CD4-positive, alpha-beta T cell treated with Interferon alpha-2 for 1 hour (primary cell): Measurements from ENCODE around the gene SLC8A3.

Experiments used
- DNase-seq, 2 donors: peaks; one replicate each; pipeline ENCODE4 v3.0.0-alpha.2; 2020 to 2022

SLC8A3 gene

DNA sequence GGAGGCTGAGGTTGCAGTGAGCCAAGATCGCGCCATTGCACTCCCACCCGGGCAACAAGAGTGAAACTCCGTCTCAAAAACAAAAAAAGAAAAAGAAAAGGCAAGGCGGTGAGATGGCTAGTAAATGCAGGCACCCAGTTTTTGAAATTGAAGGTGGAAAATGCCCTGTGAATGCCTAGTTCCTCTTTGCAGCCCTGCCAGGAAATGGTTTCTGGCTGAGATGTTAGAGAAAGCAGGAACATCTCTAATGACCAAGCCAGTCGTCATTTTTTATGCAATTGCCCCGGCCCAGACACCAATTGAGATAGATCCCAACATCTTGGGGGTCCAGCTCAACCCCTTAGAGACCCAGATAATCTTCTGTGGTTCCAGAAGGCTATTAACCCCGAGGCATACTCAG, 17.0 kb downstream of the SLC8A3 start:
- DNase-seq: no peak

DNA sequence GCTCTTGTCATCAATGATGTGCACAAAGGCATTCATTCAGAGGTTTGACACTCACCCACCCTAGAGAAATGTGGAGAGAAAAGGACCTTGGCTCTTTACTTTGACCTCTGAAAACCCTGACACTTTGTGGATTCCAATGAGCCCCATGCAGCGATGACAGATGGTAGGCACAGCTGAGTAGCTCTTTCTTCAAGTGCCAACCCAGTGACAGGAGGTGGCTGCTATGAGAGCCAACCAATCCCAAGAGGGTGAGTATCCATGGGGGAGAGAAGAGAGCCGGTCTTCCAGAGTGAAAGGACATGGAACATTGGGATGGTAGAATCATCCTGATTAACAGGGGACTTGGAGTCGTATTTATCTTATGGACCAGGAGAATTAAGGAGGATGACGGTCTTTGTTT, 17.8 kb downstream of the SLC8A3 start:
- DNase-seq: no peak

DNA sequence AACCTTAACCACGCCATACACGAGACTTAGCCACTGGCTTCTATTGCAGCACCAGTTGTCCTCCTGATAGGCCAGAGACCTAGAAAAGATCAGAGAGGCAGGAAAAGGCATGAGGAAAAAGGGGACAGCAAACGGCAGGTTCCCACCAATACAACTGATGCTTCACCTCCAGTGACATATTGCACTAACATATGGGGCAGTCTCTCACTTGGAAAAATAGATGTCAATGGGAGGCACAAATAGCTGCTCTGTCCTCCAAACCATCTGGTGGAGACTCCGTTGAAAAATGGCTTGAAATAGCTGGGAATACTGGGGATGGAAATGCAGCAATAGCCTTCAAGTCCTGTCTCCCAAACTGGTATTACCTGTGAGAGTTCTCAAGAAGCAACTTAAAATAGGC, 20.3 kb downstream of the SLC8A3 start:
- no peak for DNase-seq

DNA sequence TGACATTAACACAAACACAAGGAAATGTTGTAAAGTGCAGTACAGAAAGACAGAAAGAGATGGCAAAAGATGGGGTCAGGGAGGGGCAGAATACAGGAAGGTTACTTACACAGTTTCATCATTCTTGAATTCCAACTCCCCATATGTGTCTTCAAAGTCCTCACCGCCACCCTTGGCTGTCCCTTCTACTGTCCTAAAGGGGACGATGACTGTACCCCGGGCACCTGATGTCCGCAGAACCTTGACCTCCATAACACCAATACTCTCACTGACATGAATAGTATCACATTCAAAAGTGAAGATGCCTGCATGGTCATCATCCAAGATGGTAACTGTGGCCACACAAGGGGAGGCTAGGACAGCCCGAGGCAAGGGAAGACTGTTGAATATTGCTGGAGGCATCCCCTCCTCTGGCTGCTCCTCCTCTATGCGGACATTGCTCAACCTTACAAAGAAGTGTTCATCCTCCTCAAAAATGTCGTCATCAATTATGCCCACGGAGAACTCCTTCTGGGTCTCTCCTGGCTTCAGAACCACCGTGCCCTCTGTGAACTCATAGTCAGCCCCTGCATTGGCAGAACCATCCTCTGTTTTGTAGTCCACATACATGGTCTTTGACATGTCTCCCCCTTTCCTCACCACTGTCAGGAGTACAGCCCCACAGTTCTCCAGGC, 22.1 kb downstream of the SLC8A3 start:
- no peak for DNase-seq

DNA sequence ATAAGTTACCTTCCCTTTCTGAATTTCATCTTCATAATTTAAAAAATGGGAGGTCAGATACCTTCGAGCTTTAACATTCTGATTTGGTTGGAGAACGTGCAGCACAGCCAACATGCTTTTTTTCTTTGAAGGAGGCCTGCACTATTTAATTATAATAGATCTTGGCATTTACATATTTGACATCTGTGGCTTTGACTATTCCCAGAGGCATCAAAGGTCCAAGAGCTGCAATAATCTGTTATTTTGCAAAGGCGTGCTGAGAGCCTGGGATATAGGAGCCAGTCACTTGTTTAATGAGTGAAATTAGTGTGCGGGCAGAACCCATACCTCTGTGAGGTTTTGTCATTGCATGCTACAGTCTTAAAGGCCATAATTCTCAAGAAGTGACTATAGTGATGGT, 26.4 kb downstream of the SLC8A3 start:
- no peak for DNase-seq

DNA sequence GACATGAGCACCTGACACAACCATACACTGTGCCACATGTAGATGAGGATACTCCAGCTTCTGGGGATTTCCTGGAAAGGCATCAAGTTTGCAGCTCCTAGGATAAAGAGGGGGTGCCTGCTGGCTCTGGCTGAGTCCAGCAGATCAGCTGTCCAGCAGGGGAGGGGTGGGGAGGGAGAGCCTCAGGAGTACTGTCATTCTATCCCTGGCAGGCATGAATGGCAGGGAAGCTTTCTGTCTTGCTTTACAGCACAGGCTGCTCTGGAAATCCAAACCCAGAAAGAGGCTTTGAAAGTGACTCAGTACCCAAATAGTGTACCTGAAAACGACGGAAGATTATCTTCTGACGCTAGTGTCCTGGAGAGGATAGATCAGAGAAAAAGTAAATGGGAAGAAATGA, 32.2 kb downstream of the SLC8A3 start:
- no peak for DNase-seq

DNA sequence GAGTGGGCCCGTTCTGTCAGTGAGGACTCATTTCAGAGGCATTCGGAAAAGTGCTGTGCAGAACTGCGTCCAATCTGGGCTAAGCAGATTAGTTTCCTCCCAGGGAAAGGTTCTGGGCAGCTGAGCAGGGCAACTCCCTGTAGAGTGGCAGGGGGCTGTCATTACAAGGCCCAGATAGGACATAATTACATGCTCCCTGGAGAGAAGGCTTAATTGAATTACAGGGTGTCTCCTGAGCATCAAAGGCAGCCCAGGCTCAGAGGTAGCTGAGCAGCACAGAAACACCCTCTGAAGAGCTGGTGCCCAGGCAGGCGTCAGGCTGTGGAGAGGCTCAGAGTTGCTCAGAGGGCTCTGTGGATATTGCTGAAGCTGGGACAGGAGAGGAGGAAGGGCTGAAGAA, 36.0 kb downstream of the SLC8A3 start:
- no peak for DNase-seq

DNA sequence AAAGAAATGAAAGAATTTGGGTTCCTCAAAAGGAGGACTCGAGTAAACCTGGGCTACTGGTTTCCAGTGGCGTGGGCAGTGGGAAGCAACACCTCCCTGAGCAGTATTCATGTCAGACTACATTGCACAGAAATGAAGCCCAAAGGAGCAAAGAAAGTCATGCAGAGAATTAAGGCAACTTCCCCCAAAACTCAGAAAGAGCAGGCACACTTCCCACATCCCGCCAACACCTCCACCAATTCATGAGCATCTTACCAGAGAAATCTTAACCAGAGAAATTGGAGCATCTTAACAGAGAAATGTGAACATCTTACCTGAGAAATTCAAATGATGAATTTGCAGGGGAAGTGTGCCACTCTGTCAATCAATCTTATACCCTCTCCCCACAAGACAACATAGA, 36.7 kb downstream of the SLC8A3 start:
- DNase-seq: no peak

DNA sequence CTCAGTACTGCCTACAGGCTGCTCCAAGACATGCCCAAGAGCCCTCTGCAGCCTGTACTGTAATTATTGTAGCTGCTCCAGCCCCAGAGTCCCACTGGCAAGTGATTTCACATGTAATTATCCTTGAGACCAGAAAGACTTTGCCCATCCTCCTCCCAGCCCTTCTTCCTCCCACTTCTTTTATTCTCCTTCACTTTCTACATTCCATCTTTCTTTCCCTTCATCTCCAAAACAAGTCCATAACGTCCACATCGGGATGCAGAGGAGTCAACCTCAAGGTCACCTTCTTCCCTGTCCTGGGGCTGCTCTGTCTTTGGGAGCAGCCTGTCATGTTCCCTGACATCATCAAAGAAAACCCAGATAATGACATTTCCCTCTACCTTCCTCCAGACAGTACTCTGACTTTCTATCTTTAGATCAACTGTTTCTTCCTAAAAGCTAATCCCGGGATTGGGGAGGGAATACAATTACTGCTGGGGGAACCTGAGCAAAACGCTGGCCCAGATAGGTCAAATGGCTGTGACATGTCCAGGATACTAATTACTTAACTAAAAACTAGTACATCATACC, 39.1 kb downstream of the SLC8A3 start:
- DNase-seq: no peak

DNA sequence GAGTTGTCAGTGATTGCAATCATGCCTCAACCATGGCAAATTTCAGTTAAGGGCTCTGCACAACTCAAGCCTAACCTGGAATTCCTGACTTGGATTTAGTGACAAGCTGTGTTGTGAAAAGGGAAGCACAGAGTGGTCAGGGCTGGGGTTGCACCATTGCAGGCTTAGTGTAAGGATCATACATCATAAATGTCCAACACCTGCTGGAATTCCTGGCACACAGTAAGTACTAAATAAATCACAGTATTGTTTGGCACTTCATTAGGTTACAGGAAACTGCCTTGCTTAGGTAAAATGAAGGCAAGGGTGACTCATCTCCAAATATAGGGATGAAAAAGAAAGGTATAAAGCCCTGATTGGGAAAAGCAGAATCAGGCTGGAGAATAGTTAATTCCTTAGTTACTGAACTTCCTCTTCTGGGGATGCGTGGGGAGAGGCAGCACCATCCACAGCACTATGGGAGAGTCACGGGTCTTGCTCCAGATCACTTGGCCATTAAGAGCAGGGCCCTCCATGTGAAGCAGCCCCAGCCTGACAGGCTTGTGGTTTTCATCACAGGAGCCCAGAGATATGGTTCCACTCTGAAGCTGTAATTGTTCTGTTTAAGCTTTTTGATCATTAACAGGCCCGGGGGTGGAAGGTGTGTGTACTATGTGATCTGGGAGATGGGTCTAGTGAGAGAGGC, 39.7 kb downstream of the SLC8A3 start:
- no peak for DNase-seq

DNA sequence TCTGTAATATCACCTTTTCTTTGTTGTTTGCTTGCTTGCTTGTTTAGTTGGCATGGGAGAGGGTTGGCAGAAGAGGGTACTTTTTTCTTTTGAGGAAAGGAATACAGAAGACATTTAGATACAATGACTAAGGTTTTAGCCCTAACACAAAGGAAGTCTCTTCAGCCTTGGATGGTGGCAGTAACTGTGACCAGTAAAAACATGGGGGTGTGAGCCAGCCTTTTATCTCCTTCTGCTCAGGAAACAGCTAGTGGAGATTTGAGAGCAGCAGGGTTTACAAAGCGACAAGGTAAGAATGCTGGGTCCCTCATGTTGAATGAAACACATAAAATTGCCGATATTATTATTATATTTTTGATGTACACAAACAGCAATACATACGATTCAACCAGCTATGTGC, 40.4 kb downstream of the SLC8A3 start:
- DNase-seq: no peak

DNA sequence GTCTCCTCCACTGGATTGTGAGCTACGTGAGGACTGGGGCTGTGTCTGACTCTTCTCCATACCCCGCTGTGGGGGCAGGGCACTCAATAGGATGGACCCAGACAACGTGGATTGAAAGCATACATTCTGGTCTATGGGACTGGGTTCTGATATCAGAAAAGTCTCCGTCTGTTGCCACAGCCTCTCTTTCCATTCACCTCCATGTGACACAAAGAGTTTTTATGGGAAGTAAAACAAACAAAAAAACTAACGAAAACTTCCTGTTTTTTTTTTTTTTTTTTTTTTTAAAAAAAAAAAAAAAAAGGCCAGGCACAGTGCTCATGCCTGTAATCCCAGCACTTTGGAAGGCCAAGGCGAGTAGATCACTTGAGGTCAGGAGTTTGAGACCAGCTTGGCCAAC, 44.7 kb downstream of the SLC8A3 start:
- DNase-seq: no peak

DNA sequence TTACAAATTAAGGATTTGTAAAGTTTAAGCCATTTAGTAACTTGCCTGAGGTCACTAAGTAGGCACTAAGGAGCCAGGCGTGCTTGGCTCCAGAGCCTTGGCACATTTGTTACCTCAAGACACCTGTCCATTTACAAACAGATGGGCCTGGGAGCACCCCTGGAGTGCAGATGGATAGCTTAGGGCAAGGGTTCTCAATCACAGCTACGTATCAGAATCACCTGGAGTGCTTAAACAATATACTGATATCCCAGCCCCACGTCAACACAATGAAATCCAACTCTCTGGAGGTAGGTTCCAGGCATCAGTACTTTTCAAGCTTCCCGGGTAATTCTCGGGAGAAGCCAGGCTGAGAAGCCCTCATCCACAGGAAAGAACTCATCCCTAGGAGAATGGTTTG, 45.4 kb downstream of the SLC8A3 start:
- DNase-seq: no peak

DNA sequence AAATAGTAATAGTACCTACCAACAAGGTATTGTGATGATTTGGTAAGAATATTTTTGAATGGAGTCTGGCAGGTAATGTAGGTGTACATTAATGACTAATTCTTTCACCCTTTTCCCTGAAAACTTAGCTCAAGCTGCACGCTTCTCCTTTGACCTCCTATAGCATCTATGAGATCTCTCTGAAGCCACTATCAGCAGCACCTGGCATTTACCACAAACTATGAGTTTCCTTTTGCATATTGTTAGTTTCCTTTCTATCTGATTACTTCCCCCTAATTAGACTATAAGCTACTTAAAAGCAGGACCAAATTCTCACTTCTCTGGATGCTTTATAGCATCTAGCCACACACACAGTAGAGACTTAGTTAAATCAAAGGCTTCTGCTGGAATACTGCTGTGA, 48.1 kb downstream of the SLC8A3 start:
- no peak for DNase-seq

DNA sequence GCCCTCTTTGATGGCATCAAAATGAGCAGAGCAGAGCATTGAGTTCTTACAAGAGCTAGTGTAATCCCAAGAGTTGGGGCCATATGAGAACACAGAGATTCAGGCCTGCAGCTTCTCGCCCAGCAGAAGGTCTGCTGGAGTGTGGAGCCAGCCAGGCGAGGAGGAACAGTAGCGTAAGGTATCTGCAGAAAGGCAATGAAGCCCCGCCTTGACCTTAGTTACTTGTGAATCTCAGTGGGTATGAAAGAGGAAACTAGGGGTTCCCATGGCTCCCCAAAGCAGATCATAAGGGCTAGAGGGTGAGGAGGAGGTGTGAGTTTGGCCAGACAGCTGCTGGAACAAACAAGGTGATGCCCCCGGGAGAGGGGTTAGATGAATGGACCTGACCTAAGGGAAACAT, 49.4 kb downstream of the SLC8A3 start:
- DNase-seq: no peak

DNA sequence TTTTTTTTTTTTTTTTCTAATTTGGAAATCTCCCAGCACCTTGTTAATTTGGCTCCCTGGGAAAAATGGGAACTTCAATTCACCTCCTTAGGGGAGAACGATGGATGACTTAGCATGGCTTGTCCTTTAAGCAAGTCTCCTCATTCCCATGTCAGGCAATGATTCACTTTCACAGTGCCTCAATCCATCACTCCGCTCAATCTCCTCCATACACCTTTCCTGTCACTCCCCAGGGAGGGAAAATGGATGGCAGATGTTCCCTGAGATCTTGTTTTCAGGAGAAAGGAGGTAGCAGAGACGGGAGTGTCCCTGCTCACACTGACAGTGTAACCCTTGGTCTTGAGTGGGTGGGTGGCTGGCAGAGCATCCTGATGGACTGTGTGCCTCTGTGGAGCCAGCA, 51.0 kb downstream of the SLC8A3 start:
- DNase-seq: no peak

DNA sequence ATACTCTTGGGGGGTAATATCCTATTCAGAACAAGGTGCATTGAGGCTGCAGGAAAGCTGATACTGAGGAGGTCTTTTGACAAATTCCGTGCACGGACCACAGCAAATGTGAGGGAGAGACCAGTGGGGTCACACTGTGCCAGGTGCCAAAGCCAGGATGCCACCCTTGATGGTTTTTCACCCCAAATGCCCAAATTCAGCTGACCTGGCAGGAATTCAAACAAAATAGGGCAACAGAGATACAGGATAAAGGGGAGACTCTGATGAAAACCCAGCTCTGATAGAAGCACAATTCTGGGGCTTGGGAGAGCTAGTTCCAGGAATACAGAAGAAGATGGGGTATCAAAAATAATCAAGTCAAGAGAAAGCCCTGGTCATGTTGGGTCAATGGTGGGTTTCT, 55.3 kb downstream of the SLC8A3 start:
- DNase-seq: no peak

DNA sequence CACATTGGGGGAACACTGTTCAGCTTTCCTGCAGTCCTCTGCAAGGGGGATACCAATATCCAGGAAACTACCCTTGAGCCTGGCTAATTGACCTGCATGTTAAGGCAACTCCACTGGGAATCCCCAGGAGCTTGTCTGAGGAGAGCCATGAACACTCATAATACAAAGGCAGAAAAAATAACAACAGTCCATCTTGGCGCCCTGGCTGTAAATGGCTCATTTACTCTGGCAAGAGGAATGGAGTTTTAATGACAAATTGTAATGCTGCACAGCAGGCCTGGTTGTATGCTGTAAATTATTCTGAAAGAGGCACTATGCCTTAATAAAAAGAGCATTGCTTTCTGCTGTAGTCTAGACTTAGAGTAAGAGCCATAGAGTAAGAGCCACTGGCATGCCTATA, 58.3 kb downstream of the SLC8A3 start:
- DNase-seq: no peak

DNA sequence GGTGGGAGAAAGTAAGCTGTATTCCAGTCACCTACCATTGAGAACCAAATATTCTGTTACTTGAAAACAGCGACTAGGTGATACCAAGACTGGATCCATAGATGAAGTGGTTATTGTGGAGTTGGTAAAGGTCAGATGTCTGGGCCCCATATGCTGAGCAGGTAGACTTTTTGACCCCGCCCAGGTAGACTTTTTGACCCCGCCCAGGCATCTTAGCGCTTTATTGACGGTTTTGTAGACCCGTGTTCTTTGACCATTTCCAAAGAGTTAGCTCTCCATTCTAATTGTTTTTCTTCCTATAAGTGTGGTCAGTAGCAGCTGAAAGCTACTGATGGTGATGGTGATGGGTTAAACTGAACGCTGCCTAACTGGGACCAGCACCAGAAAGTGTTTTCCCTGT, 61.6 kb downstream of the SLC8A3 start:
- no peak for DNase-seq

DNA sequence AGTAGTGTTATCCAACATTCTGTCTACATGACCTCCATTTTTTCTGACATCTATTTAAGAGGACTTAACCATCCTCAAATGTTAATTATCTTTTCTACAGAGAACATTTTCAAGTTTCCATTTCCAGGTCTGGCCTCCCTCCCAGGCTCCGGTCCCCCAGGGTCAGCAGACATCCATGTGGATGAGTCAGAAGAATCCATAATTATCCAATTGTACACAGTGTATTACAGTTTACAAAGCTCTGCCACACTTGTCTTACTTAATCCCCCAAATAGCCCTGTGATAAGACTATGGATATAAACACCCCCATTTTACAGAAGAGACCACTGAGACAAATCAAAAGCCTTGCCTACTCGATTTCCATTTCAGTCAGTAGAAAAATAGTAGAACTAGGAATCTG, 65.0 kb downstream of the SLC8A3 start:
- DNase-seq: no peak

DNA sequence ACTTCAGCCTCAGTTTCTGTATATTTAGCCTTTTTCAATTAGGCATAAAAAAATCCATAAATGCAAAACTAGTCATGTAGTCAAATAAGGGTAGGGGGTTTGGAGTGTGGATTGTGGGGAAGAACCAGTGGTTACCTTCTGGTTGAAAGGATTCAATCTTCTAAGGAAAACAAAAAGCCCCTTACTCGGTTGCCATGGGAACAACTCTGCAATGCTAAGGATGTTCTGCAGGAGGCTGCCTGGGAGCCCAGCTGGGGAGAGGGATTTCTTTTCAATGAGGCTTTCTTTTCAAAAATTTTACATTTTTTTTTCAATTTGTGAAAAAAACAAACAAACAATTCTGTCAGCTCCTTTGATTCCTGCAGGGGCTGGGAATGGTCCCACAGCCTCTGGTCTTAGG, 67.2 kb downstream of the SLC8A3 start:
- no peak for DNase-seq

DNA sequence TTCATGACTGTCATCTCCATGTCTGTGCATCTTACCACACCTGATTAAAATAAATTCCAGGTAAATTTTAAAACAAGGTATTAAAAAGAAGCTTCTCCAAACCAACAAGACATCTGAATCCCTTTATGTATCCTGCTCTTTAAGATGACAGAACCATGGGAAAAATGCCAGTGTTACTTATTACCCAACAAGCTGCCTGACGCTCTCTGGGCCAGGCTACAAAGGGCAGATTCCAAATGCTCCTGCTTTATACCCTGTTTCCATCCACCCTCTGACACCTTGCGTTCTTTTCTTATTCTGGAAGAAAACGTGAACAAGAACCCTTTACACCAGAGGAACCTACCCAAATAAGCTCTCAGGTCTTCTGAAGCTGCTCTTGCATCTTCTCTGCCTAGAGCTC, 70.7 kb downstream of the SLC8A3 start:
- DNase-seq: no peak

DNA sequence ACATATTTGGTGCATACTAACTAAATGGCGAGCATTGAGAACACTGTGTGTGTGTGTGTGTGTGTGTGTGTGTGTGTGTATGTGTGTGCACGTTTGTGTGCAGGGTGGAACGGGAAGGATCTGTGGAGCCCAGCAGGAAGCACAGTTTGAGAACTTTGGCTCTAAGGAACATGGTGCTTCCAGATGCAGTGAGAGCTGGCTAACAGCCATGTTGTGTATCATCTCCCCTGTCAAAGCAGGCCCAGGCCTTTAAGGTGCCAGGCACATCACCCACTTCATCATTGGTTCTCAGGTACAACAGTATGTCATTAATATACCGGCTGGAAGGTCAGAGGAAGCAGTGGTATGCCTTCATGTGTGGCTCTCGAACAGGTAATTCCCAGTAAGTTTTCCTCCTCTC, 72.5 kb downstream of the SLC8A3 start:
- DNase-seq: no peak

DNA sequence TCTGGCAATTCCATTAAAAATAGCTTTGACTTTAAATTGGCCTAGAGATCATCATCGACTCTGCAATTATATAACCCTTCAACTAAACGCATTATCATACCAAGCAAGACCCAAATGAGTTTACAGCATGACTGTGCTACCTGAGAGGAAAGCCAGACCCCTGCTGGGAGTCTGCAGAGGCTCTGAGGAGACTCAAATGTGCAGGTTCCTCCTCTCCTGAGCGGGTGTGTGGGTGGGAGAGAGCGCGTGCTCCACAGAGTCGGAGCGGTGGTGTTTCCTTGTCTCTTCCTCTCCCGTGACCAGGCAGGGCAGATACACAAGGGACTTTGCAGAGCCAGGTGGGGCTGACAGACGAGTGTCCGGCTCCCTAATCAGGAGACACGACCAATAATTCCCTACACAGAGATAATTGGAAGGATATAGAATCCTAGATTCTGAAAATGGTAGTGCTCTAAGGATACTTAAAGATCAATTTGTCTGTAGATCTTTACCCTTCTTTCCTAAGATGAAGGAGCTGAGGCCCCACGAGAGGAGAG, 74.1 kb downstream of the SLC8A3 start:
- no peak for DNase-seq

DNA sequence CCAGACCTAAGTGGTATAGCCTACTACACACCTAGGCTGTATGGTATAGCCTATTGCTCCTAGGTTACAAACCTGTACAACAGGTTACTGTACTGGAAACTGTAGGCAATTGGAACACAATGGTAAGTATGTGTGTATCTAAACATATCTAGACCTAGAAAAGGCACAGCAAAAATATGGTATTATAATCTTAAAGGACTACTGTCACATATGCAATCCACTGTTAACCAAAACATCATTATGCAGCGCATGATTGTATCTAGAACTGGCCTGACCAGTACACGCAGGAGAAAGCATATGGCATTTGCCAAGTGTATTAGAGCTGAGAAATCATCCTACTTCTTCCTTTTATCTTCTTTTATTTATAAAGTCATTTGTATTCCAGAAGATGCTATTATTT, 75.5 kb downstream of the SLC8A3 start:
- no peak for DNase-seq
